HG03095 (cell line): ENCODE results near the gene CEP112.
"Not testable (repeated sequence)": the region's sequence is repeated elsewhere in the genome, so short reads cannot be mapped to it uniquely, and the experiment has no call there.

Source experiments
- ATAC-seq: cut with Tn5 transposase; IDR thresholded peaks from one replicate; pipeline ENCODE4 v1.9.1; 2021; ENCODE audit warnings: moderate library complexity; ENCODE audit not compliant: unreplicated experiment

CEP112 gene

DNA sequence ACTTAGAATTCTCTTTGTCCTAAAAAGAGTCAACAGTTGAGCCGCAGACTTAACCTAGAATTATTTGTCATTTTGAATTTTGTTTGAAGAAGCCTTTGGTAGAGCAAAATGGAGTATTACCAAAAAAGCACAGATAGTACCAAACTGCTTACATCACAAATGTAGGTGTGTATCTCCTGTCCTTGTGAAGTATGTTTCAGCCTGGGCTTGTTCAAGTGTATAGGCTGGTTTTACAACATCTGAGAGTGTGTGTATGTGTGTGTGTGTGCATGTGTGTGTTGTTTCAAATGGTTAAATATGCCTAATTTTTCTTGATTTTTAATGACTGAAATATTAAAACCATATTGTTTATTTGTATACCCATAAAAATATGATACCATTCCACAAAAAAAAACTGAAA, 441.8 kb downstream of the CEP112 start:
- ATAC-seq = no peak

DNA sequence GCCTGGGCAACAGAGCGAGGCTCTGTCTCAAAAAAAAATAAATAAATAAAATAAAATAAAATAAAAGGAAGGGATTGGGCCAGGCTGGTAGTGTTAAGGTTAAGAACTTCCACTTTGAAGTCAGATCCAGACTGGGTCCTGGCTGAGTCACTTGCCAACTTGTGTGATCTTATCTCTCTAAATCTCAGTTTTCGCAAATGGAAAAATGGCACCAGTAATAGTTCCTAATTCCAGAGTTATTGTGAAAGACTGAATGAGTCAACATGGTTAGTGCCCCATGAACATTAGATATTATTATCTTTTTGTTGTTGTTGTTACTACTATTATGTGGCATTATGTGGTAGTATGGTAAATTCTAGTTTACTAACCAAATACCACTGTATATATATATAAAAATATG, 442.5 kb downstream of the CEP112 start:
- ATAC-seq = no peak

DNA sequence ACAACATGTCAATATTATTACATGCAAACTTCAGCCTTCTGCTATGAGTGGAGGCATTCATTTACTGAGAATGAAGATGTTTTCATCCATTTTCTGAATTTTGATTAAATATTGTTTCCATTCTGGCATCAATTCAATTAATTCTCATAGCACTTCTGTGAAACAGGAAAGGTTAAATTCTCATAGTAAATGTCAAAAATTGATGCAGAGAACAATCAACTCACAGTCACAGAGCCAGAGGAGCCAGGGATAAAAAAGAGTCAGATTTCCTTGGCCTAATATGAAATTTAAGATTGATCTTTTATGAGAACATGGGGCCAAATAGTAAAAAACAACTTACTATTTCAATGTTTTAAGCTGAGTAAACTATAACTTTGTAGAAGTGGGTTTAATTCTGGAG, 446.7 kb downstream of the CEP112 start:
- no peak for ATAC-seq

DNA sequence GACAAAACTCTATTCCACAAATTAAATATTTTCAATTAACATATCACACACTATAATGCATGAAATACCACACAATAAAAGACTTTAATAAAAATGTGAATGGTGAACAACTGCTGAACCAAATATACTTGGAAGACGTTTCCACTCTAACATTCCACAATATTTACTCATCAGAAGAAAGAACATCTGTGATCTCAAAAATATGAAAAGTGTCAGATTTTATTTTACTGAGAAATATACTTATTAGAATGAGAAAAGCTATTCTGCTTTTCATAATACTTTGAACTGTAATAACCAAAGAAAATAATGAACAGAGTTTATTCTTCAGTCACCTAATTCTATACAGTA, 448.7 kb downstream of the CEP112 start:
- no peak for ATAC-seq

DNA sequence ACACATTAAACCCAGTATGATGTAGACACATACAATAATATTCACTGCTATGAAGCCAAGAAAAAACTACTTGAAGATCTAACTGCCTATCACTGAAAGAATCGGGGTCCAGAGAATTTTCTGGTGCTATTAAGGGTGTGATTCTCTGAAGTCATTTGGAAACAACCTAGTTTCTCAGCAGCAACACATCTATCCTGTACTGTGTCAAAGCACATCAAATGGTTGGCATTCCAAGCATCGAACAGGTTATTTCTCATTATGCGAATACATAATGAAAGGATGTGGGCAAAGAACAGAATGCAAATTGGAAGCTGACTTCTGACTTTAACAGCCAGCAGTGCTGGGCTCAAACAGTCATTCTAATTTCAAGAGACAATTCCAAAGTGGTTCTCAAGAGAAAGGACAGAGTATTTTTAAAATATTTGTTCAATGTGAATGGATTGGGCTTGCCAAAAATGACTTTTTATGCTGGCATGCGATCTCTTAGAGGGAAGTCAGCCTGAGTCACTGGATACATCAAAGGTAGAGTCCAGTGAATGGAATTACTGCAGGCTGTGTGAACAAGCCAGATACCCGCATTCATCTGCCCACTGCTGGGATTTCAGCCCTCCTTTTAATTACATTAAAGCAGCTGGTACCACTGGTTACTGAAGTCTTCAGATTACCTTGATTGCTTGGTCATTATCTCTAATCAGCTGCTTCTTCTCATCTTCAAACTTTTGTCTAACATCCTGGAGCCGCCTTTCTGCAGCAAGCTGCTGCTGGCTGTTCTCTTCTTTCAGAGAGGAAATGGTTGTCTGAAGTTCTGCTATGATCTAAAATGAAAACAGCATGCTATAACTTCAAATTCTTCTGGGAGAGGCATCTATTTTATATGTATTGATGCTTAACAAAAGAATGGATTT, 449.3 kb downstream of the CEP112 start:
- no peak for ATAC-seq

DNA sequence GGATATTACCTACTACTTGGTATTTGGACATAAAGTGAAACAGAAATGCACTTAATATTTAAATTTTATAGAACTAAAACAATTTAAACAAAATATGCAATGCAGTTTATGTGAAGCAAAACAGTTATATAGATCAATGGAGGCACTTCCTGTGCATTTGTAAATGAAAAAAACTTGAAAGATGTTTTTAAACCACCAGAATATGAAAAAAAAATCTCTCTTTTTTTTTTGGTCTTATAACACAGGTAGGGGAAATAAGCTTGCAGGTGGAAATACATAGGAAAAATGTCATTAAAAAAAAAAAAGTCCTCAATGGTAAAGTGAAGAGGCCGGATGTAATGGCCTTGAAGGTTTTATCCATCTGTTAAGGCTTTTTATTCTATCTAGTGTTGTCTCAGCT, 450.2 kb downstream of the CEP112 start:
- ATAC-seq = no peak

DNA sequence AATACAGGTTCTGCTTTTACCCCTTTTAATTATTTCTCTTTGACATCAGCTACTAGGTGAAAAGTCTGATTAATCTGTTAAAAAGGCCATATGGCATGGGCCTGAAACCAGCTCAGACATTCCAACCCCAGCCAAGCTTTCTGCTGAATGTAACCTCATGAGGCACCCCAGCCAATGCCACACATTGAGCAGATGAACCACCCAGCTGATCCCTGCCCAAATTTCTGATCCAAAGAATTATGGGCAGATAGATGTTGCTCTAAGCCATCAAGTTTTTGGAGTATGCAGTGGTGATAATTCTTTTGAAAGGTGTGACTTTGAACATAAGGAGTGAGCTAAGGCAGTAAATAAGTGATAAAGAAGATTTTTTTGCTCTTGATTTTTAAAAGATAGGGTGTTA, 452.9 kb downstream of the CEP112 start:
- ATAC-seq = no peak

DNA sequence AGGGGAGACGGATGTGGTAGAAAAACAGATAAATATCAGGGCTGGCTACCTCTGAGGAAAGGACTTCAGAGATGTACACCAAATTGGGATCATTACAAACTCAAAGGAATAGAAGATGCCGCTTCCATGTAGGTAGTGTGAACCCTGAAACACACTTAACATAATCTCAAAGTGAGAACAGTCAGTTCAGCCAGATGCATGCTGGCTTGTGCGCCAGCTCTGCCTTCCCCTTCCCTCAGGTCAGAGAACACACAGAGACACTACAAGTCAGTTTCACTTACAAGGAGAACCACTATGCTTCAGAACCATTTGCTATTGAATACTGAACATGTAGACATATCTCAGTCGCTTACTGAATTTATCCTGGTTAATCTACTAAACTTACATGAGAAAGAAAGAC, 454.5 kb downstream of the CEP112 start:
- ATAC-seq = no peak

DNA sequence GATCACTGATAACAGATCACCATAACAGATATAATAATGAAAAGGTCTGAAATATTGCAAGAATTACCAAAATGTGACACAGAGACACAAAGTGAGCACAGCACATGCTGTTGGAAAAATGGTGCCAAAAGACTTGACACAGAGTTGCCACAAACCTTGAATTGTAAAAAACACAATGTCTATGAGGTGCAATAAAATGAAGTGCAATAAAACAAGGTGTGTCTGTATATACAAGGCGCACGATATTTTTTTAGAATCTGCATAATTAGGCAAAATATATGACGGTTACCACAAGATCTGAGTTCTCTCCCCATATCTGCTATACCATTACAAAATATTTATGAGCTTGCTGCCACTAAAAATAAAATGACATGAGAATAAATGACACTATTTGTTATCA, 458.6 kb downstream of the CEP112 start:
- no peak for ATAC-seq

DNA sequence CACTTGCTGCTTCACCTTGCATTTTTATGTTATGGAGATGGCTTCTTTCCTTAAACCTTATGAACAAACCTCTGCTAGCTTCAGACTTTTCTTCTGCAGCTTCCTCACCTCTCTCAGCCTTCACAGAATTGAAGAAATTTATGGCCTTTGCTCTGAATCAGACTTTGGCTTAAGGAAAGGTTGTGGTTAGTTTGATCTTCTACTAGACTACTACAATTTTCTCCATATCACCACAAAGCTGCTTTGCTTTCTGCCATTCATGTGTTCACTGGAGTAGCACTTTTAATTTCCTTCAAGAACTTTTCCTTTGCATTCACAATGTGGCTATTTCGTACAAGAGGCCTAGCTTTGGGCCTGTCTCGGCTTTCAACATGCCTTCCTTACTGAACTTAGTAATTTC, 459.3 kb downstream of the CEP112 start:
- not testable (repeated sequence) for ATAC-seq

DNA sequence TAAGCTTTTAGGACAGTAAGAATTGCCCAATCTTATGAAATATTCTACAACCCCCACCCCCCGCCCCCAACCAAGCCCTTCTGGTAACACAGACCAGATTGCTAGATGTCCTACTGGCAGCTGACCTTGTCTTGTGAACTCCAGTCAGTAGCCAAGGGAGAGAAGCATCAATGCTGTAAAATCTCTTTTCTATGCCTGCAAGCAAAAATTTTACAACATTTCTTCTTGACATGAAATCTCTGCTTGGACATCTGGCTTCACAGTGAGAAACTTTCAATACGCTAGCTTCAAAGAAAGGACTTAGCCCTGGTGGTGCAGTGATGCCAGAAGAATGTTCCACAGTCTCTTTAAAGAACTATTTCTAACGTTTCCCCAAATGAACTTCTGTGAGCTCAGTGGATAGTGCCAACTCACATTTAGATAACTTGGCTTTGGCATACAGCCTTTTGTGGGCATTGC, 461.2 kb downstream of the CEP112 start:
- no peak for ATAC-seq

DNA sequence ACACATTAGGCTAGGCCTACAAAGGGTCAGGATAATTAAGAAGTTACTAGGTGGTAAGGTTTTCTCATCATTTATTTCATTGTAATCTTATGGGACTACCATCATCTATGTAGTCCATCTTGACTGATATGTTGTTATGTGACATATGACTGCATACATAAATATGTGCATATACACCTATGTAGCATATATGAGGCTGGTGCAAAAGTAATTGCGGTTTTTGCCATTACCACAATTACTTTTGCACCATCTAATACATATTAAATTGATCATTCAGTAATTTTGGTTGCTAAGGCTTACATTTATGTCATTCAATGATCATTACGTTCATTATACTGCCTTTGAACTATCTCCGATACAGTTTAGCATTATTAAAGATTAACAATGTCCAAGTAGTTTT, 462.7 kb downstream of the CEP112 start:
- no peak for ATAC-seq

DNA sequence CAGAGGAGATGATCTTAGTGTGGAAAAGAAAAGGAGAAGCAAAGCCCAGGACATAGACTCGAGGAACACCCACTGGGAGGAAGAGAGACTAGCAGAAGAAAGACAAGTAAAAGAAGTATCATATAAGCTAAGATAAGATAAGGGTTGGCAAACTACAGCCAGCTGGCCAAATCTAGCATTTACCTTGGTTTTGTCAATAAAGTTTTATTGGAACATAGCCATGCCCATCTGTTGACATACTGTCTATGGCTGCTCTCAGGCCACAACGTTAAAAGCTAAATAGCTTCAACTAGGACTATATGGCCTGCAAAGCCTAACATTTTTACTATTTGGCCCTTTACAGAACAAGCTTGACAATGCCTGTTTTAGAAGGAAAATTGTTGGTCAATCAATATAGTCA, 464.1 kb downstream of the CEP112 start:
- no peak for ATAC-seq

DNA sequence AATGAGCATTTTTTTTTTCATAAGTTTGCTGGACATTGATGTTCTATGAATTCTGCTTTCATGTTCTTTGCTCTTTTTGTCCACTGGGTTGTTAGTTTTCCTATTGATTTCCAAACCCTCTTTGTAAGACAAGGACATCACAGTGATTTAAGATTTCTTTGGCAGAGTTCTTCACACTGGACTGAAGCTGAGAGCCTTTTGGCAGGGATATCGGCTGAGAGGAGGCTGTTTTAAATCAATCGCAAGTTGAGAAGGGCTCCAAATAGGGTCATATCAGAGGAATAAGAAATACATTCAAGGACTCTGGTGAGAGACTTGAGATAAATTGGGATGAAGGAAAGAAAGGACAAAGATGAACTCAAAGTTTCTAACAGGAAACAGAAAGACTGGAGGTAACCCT, 464.7 kb downstream of the CEP112 start:
- ATAC-seq = no peak

DNA sequence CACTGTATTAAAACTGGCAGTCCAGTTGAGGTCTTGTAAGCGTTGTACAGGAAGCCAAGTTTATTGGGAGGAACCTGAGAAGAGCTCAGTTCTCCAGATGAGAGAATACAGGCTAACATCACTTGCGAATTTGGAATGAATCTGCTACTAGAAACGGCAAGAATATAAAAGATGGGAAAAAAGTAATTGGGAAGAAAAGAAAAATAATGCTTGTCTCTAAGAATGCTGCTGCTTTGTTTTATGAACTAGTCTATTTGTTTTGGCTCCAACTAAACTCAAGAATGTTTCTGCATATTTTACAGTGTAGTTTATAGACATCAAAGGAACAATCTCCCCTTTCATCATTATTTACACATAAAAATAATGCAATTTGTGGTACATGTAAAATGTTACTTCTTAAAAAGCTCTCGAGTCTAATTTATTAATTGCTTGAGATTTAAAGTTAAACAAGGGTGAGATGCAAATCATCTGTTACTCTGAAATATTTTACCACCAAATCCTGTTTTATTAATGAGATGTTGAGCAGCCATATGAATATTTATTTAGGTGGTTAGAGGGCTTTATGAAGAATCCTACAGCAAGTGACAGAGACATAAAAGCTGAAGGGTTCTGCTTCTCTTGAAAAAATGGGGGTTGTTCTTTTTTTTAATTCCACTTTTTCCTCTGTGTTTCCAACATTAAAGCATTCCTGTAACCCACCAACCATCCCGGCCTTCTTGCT, 468.3 kb downstream of the CEP112 start:
- no peak for ATAC-seq

DNA sequence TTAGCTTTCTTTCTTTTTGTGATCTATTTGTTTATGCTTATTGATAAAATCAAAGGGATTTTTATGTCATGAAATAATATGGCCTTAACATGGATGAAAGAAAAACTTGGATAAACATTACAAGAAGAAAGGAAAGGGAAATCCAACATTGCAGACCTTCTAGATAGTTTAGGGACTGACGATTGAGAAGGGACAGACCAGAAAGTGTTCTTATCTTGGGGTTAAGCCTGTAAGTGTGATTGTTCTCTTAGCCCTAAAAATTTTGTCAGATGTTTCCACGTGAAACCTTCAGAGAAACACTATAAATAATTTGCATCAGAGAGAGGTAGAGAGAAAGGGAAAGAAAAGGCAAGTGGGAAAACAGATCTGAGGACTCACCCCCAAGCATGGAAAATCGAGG, 473.3 kb downstream of the CEP112 start:
- ATAC-seq = no peak

DNA sequence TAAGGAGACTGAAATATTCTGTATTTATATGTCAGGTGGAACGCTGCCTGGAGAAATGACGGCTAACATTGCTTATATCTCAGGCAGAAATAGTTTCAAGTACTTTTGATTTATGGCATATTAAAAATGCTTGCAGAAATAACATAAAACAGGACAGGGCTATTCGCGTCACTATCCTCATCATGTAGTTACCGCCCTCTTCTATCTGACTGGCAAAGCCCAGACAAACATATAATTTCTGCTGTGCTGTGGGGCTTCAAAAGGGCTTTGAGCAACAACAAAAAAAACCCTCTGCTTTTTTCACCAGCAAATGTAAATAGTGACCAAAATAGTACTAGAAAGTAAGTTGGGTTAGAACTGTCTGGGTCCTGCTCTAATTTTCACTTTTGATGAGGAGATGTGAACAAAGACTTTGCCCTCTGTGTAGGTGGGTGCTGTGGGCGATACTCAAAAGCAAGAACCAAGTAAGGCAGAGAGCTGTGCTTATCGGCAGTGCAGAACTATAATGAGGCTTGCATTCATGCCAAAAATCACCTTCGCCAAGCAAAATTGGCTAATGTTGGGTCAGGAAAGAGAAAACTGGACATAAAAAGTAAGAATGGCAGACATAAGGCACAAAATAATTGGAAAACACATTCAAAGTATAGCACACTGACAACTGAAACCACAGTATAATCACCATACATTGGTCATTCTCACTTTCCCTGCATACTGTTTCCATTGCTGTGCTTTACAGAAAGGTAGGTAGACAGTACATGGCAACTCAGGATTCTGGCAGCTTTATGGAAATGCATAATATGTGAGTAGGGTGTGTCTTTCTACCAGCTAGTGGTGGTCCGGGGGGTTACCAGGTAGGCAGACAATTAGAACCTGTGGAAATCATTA, 479.3 kb downstream of the CEP112 start:
- ATAC-seq = no peak

DNA sequence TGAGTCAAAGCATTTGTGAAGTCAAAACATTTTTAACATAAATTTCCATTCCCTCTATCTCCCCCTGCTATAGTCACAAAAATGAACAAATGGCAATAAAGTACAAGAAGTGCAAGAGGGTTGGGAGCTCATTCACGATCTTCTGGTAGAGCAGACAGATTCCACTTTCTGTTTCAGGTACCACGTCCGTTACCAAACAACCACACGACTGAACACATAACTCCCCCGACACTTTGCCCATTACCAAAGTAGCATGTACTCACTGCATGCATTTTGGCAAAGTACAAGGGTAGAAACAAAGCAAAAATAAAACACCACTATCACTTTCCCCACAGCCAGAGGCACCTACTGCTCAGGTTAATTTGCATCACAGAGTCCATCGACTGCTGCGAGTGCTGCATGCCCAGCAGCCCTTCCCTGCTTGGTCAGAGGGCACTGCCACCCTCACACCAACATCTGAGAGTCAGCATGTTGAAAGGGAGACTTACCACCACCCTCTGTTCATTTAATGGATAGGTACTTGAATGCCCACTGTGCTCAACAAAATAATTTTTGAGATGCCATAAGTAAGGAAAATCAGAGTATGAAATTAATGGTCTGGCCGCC, 480.2 kb downstream of the CEP112 start:
- no peak for ATAC-seq

DNA sequence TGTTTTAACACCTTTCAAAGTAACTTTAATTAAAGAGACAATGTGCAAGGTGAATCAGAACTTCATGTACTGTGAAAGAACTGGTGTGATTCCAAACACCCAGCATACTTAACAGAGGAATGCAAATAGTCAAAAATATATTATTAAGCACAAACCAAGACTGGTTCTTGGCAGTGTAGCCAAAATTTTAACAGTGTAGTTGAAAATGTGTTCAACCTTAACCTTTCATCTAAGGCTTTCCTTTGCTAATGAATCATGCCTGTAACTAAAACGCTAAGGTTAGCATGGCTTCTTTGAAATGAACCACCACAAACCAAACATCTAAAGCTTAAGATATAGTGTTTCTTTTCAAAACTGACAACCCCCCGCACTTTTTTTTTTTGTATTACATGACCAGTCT, 484.2 kb downstream of the CEP112 start:
- ATAC-seq = no peak

DNA sequence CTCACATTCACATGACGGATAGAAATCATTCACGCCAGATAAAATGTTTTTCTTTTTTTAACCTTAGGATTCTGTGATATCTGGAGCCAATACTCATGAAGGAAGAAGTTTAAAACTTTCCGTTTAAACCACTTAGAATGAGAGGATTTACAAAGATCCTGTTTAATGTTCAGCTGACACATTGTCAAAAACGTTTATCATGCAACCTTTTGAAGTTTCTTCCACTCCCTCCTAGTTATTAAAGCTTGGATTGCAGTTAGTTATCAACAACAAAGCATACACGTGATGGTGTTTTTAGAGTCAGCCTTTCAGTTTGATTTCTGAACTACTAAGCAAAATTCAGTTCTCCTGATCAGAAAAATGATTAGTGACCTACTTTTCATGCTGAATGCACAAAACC, 487.2 kb downstream of the CEP112 start:
- ATAC-seq = no peak

DNA sequence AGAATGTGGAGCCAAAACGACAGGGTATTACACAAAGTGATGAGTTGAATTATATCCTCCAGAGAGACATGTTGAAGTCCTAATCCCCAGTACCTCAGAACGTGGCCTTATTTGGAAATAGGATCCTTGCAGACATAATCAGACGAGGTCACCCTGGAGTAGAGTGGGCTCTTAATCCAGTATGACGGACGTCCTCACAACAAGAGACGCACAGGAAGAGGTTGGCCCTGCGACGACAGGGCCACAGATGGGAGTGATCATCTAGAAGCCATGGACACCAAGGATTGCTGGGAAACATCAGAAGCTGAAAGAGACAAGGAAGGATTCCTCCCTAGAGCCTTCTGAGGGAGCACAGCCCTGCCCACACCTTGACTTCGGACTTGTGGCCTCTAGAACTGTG, 488.0 kb downstream of the CEP112 start:
- ATAC-seq = no peak
